Neural progenitor cell (in vitro differentiated cells): ENCODE measurements around the gene MARCHF6.

Experiments used
- EZH2phosphoT487 ChIP-seq: fragments of 200-600 bp; sonication (generic); IDR thresholded peaks from 2 replicates; pipeline ENCODE4 v1.6.1; 2017; ENCODE audit warnings: antibody characterized with exemption
- TF ChIP-seq, protein P1 (sequence below): fragments of 200-600 bp; sonication (generic); IDR thresholded peaks from 2 replicates; pipeline ENCODE4 v1.5.1; 2017; ENCODE audit warnings: antibody characterized with exemption, mild to moderate bottlenecking

DNA sequence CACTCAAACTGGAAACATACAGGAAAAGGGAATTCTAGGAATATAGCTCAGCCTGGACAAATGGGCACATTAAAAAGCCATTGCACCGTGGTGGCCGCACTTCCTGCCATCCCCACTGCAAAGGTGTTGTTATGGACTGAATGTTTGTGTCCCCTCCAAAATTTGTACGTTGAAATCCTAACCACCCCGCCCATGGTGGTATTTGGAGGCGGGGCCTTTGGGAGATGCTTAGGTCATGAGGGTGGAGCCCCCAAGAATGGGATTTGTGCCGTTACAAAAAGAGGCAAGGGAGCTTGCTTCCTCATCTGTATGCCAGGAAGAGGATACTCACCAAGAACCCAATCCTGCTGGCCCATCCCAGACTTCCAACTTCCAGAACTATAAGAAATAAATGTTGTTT is 44.7 kb upstream of the MARCHF6 start:
- TF ChIP-seq, protein P1, sequence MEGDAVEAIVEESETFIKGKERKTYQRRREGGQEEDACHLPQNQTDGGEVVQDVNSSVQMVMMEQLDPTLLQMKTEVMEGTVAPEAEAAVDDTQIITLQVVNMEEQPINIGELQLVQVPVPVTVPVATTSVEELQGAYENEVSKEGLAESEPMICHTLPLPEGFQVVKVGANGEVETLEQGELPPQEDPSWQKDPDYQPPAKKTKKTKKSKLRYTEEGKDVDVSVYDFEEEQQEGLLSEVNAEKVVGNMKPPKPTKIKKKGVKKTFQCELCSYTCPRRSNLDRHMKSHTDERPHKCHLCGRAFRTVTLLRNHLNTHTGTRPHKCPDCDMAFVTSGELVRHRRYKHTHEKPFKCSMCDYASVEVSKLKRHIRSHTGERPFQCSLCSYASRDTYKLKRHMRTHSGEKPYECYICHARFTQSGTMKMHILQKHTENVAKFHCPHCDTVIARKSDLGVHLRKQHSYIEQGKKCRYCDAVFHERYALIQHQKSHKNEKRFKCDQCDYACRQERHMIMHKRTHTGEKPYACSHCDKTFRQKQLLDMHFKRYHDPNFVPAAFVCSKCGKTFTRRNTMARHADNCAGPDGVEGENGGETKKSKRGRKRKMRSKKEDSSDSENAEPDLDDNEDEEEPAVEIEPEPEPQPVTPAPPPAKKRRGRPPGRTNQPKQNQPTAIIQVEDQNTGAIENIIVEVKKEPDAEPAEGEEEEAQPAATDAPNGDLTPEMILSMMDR = no peak
- TF ChIP-seq EZH2phosphoT487 = no peak
